Thoracic aorta (tissue), 2 donors: Measurements from ENCODE around the gene ZBTB40. TPM values are rescaled to one million over a fixed set of nuclear protein-coding genes. Genes with fewer than 3 reads are reported as not detected.

Experiments used
- ATAC-seq: fragments of 150-250 bp; one replicate; pipeline ENCODE4 v1.8.0; 2017; ENCODE audit warnings: low read depth; ENCODE audit not compliant: insufficient number of reproducible peaks, low FRiP score
- DNase-seq: peaks from one replicate; pipeline ENCODE4 v3.0.0-alpha.2; 2020; ENCODE audit warnings: low spot score
- H3K27ac ChIP-seq, 2 donors: fragments of 200-600 bp; sonication (generic); 1 replicate in 1 of 2; 2 replicates in 1 of 2; pipeline ENCODE4 v1.5.1; 2016; ENCODE audit warnings: mild to moderate bottlenecking in 2 of 2, moderate library complexity in 2 of 2
- H3K27me3 ChIP-seq: fragments of 200-600 bp; sonication (generic); replicated peaks from 2 replicates; pipeline ENCODE4 v1.6.0; 2016; ENCODE audit warnings: mild to moderate bottlenecking; ENCODE audit not compliant: insufficient read depth
- H3K36me3 ChIP-seq: fragments of 200-600 bp; sonication (generic); one replicate; pipeline ENCODE4 v1.5.1; 2016
- H3K4me1 ChIP-seq, 2 donors: fragments of 200-600 bp; sonication (generic); 1 replicate in 1 of 2; 2 replicates in 1 of 2; pipeline versions ENCODE4 v1.5.1 to v1.6.0; 2016; ENCODE audit warnings: low read depth in 2 of 2, mild to moderate bottlenecking in 1 of 2; ENCODE audit not compliant: control insufficient read depth in 1 of 2
- H3K4me3 ChIP-seq: fragments of 200-600 bp; sonication (generic); 2 replicates; pipeline ENCODE4 v1.5.1; 2016; ENCODE audit warnings: mild to moderate bottlenecking
- H3K9me3 ChIP-seq: fragments of 200-600 bp; sonication (generic); 2 replicates; pipeline ENCODE4 v1.5.1; 2016
- CTCF ChIP-seq: fragments of 200-600 bp; sonication (generic); IDR thresholded peaks from one replicate; pipeline ENCODE4 v1.5.1; 2019; ENCODE audit warnings: antibody characterized with exemption
- total RNA-seq, 2 donors: library from RNA; depleted of rRNA; stranded (reverse); fragments of >200 nt; gene quantifications; one replicate each; pipeline versions ENCODE4 v1.1.0 to v1.2.3, GENCODE V29; 2016

Gene ZBTB40
- total RNA-seq, 2 donors from 2014 or later: 30.4 to 36.4 TPM

GRCh38 chr1:22476566-22476965 is 24.9 kb downstream of the ZBTB40 start:
- peaks cover 11 to 18% of the 10 kb centered on the region in 2 donors for H3K4me1 ChIP-seq
- no peak for TF ChIP-seq CTCF
- no peak overlapping the region for H3K27ac ChIP-seq
- H3K9me3 ChIP-seq: no peaks in the 10 kb centered on the region
- DNase-seq (no peak), ATAC-seq (no peak)
- H3K36me3 ChIP-seq: no peaks in the 10 kb centered on the region
- H3K27me3 ChIP-seq: no peaks in the 10 kb centered on the region
- H3K4me3 ChIP-seq: no peak overlapping the region

GRCh38 chr1:22483121-22483520 is 31.5 kb downstream of the ZBTB40 start:
- DNase-seq (no peak), ATAC-seq (no peak)
- Histone ChIP-seq H3K27ac (no peak overlapping the region), H3K9me3 (no peaks in the 10 kb centered on the region), H3K4me1 (peaks cover 3 to 13% of the 10 kb centered on the region in 2 donors), H3K27me3 (no peaks in the 10 kb centered on the region), H3K4me3 (no peak overlapping the region), H3K36me3 (no peaks in the 10 kb centered on the region)
- no peak for TF ChIP-seq CTCF

- no peak for TF ChIP-seq CTCF
- DNase-seq (no peak), ATAC-seq (no peak)
- Histone ChIP-seq H3K27me3 (no peaks in the 10 kb centered on the region), H3K36me3 (no peaks in the 10 kb centered on the region), H3K4me1 (peaks cover 3 to 19% of the 10 kb centered on the region in 2 donors), H3K4me3 (no peak overlapping the region), H3K27ac (no peak overlapping the region), H3K9me3 (no peaks in the 10 kb centered on the region)
Observed at GRCh38 chr1:22484706-22485345, 33.2 kb downstream of the ZBTB40 start.

GRCh38 chr1:22485431-22485830 is 33.8 kb downstream of the ZBTB40 start:
- H3K9me3 ChIP-seq: no peaks in the 10 kb centered on the region
- DNase-seq (no peak), ATAC-seq (no peak)
- no peak for TF ChIP-seq CTCF
- no peak overlapping the region for H3K4me3 ChIP-seq
- no peaks in the 10 kb centered on the region for H3K27me3 ChIP-seq
- H3K27ac ChIP-seq: no peak overlapping the region
- no peaks in the 10 kb centered on the region for H3K36me3 ChIP-seq
- peaks cover 3 to 19% of the 10 kb centered on the region in 2 donors for H3K4me1 ChIP-seq

GRCh38 chr1:22487781-22488180 is 36.1 kb downstream of the ZBTB40 start:
- Histone ChIP-seq H3K9me3 (no peaks in the 10 kb centered on the region), H3K4me1 (peaks cover 3 to 19% of the 10 kb centered on the region in 2 donors), H3K27ac (no peak overlapping the region), H3K36me3 (peaks cover 4% of the 10 kb centered on the region), H3K27me3 (no peaks in the 10 kb centered on the region), H3K4me3 (no peak overlapping the region)
- ATAC-seq: no peak
- no peak for TF ChIP-seq CTCF
- DNase-seq: no peak
